GM23338 (cell line): ENCODE data around the gene NACAD. TPM values are rescaled to one million over a fixed set of nuclear protein-coding genes. Genes with fewer than 3 reads are reported as not detected.

Experiments
- ATAC-seq: fragments of 200-7000 bp; cut with Tn5 transposase; 3 replicates; pipeline ENCODE4 v1.9.1; 2020
- DNase-seq: peaks from one replicate; pipeline ENCODE4 v3.0.0-alpha.2; 2015; ENCODE audit warnings: low spot score
- H2AFZ ChIP-seq: fragments of 200-600 bp; sonication (generic); 2 replicates; pipeline ENCODE4 v1.8.0; 2016; ENCODE audit warnings: antibody characterized with exemption, mild to moderate bottlenecking, moderate library complexity
- H3F3A ChIP-seq: fragments of 200-600 bp; sonication (generic); replicated peaks from 2 replicates; pipeline ENCODE4 v1.8.0; 2017; ENCODE audit warnings: antibody characterized with exemption, mixed run types, low read depth
- H3K27ac ChIP-seq: fragments of 200-600 bp; sonication (generic); 2 replicates; pipeline ENCODE4 v1.6.1; 2016; ENCODE audit warnings: low read depth
- H3K27me3 ChIP-seq: fragments of 200-600 bp; sonication (generic); 2 replicates; pipeline ENCODE4 v1.8.0; 2016; ENCODE audit warnings: mild to moderate bottlenecking, mixed run types, moderate library complexity; ENCODE audit not compliant: insufficient read depth
- H3K36me3 ChIP-seq: fragments of 200-600 bp; sonication (generic); 2 replicates; pipeline ENCODE4 v1.8.0; 2016; ENCODE audit warnings: mild to moderate bottlenecking; ENCODE audit not compliant: insufficient read depth
- H3K4me1 ChIP-seq: fragments of 200-600 bp; sonication (generic); 2 replicates; pipeline ENCODE4 v1.8.0; 2016; ENCODE audit warnings: mild to moderate bottlenecking, moderate library complexity; ENCODE audit not compliant: insufficient read depth
- H3K4me2 ChIP-seq: fragments of 200-600 bp; sonication (generic); 2 replicates; pipeline ENCODE4 v1.7.1; 2017; ENCODE audit warnings: mixed run types
- H3K4me3 ChIP-seq: fragments of 200-600 bp; sonication (generic); 2 replicates; pipeline ENCODE4 v1.6.1; 2016; ENCODE audit warnings: mixed run types
- H3K79me2 ChIP-seq: fragments of 200-600 bp; sonication (generic); replicated peaks from 2 replicates; pipeline ENCODE4 v1.8.0; 2017; ENCODE audit warnings: mild to moderate bottlenecking; ENCODE audit not compliant: insufficient read depth
- H3K9me2 ChIP-seq: fragments of 200-600 bp; sonication (generic); 2 replicates; pipeline ENCODE4 v1.8.0; 2017; ENCODE audit not compliant: insufficient read depth
- H4K20me1 ChIP-seq: fragments of 200-600 bp; sonication (generic); replicated peaks from 2 replicates; pipeline ENCODE4 v1.8.0; 2017; ENCODE audit warnings: mild to moderate bottlenecking; ENCODE audit not compliant: insufficient read depth
- H3K27ac Mint-ChIP-seq: 2 replicates; pipeline ENCODE4 v1.8.0; 2020; ENCODE audit warnings: inconsistent platforms, mild to moderate bottlenecking, moderate library complexity, mixed read lengths
- H3K27me3 Mint-ChIP-seq: 3 replicates; pipeline ENCODE4 v1.8.0; 2022; ENCODE audit warnings: low read depth, mild to moderate bottlenecking, moderate library complexity, mixed read lengths, inconsistent platforms; ENCODE audit not compliant: insufficient read depth, poor library complexity
- H3K36me3 Mint-ChIP-seq: 3 replicates; pipeline ENCODE4 v1.8.0; 2021; ENCODE audit warnings: low read depth, mild to moderate bottlenecking, inconsistent platforms, moderate library complexity, mixed read lengths
- H3K4me1 Mint-ChIP-seq: 3 replicates; pipeline ENCODE4 v1.8.0; 2020; ENCODE audit warnings: mild to moderate bottlenecking, inconsistent platforms, mixed read lengths
- H3K4me3 Mint-ChIP-seq: 3 replicates; pipeline ENCODE4 v1.8.0; 2021; ENCODE audit warnings: moderate library complexity, mild to moderate bottlenecking, inconsistent platforms, mixed read lengths
- H3K9me3 Mint-ChIP-seq: 3 replicates; pipeline ENCODE4 v1.8.0; 2020; ENCODE audit warnings: moderate library complexity, mild to moderate bottlenecking, inconsistent platforms, mixed read lengths
- CTCF ChIP-seq, 2 experiments: fragments of 200-600 bp in 1 of 2; sonication (generic) in 1 of 2; conservative IDR thresholded peaks; 2 replicates each; pipeline versions ENCODE4 v1.5.1 to v1.6.1; 2016 to 2017; ENCODE audit warnings: antibody characterized with exemption in 2 of 2, low read depth in 2 of 2, mild to moderate bottlenecking in 2 of 2, moderate library complexity in 1 of 2
- ETS1 ChIP-seq: IDR thresholded peaks from 2 replicates; pipeline ENCODE4 v1.6.1; 2016; ENCODE audit warnings: antibody characterized with exemption
- EZH2 ChIP-seq: fragments of 200-600 bp; sonication (generic); IDR thresholded peaks from one replicate; pipeline ENCODE4 v1.8.0; 2017; ENCODE audit warnings: antibody characterized with exemption, mild to moderate bottlenecking, low read depth; ENCODE audit not compliant: unreplicated experiment
- EZH2phosphoT487 ChIP-seq: fragments of 200-600 bp; sonication (generic); IDR thresholded peaks from one replicate; pipeline ENCODE4 v1.8.1; 2018; ENCODE audit warnings: antibody characterized with exemption; ENCODE audit not compliant: unreplicated experiment
- JUNB ChIP-seq: IDR thresholded peaks from one replicate; pipeline ENCODE4 v1.6.1; 2016; ENCODE audit warnings: antibody characterized with exemption; ENCODE audit not compliant: unreplicated experiment
- POLR2AphosphoS5 ChIP-seq: IDR thresholded peaks from 2 replicates; pipeline ENCODE4 v1.6.1; 2016; ENCODE audit warnings: antibody characterized with exemption, low read depth
- REST ChIP-seq: IDR thresholded peaks from one replicate; pipeline ENCODE4 v1.6.1; 2018; ENCODE audit warnings: antibody characterized with exemption; ENCODE audit not compliant: unreplicated experiment
- STAT1 ChIP-seq: IDR thresholded peaks from one replicate; pipeline ENCODE4 v1.6.1; 2016; ENCODE audit warnings: antibody characterized with exemption; ENCODE audit not compliant: unreplicated experiment
- ZNF114 ChIP-seq: fragments of 250-450 bp; sonication (Bioruptor Pico); IDR thresholded peaks from 2 replicates; pipeline ENCODE4 v1.5.0; 2020; ENCODE audit warnings: mild to moderate bottlenecking, moderate library complexity
- polyA plus RNA-seq: library from polyadenylated mRNA; unstranded; fragments of >200 nt; fragmentation: Nextera tagmentation; extraction: Ambion mirVana; gene quantifications from 2 replicates; pipeline ENCODE4 v1.2.1, GENCODE V29; 2016
- total RNA-seq: library from RNA; depleted of rRNA; stranded (reverse); fragments of >200 nt; shearing (Covaris generic); gene quantifications from 2 replicates; pipeline ENCODE4 v1.2.3, GENCODE V29; 2014

Gene NACAD
- total and polyA plus RNA-seq, 2 experiments from 2014 or later: 6.1 to 11.2 TPM

GRCh38 chr7:45064047-45064725, 24.6 kb downstream of the NACAD start:
- no peak for TF ChIP-seq EZH2
- TF ChIP-seq STAT1: no peak
- TF ChIP-seq REST: no peak
- TF ChIP-seq ETS1: no peak
- H3K4me2 ChIP-seq: no peak overlapping the region
- H3K9me2 ChIP-seq: no peaks in the 10 kb centered on the region
- no peaks in the 10 kb centered on the region for H3K4me1 ChIP-seq
- H3K4me3 Mint-ChIP-seq: no peak overlapping the region
- no peak overlapping the region for H3K27ac ChIP-seq
- peaks cover 13% of the 10 kb centered on the region; the same call in 1 of the 2 replicates for H3K79me2 ChIP-seq
- no peaks in the 10 kb centered on the region for H3K27me3 ChIP-seq
- H3K4me1 Mint-ChIP-seq: no peaks in the 10 kb centered on the region
- no peaks in the 10 kb centered on the region for H3K36me3 ChIP-seq
- peaks cover 8% of the 10 kb centered on the region; the same call in 2 of the 3 replicates for H3K36me3 Mint-ChIP-seq
- H2AFZ ChIP-seq: no peak overlapping the region
- no peaks in the 10 kb centered on the region for H3F3A ChIP-seq
- H3K4me3 ChIP-seq: no peak overlapping the region
- DNase-seq (no peak), ATAC-seq (no peak)
- H3K9me3 Mint-ChIP-seq: no peaks in the 10 kb centered on the region
- H4K20me1 ChIP-seq: no peaks in the 10 kb centered on the region; the same call in none of the 2 replicates
- H3K27me3 Mint-ChIP-seq: peaks cover 2% of the 10 kb centered on the region
- no peak overlapping the region for H3K27ac Mint-ChIP-seq

- Mint-ChIP-seq H3K36me3 (peaks cover 8% of the 10 kb centered on the region; the same call in 1 of the 3 replicates), H3K4me3 (no peak overlapping the region), H3K4me1 (no peaks in the 10 kb centered on the region), H3K27ac (no peak overlapping the region), H3K9me3 (no peaks in the 10 kb centered on the region), H3K27me3 (peaks cover 2% of the 10 kb centered on the region)
- H3K9me2 ChIP-seq: no peaks in the 10 kb centered on the region
- no peak for DNase-seq
- no peak overlapping the region for H3K27ac ChIP-seq
- H3K4me3 ChIP-seq: no peak overlapping the region
- H3K36me3 ChIP-seq: no peaks in the 10 kb centered on the region
- no peaks in the 10 kb centered on the region; the same call in none of the 2 replicates for H4K20me1 ChIP-seq
- H3K4me1 ChIP-seq: no peaks in the 10 kb centered on the region
- H3K27me3 ChIP-seq: no peaks in the 10 kb centered on the region
- H2AFZ ChIP-seq: no peak overlapping the region
- no peaks in the 10 kb centered on the region for H3F3A ChIP-seq
- H3K79me2 ChIP-seq: peaks cover 13% of the 10 kb centered on the region; the same call in 1 of the 2 replicates
- no peak for ATAC-seq
- H3K4me2 ChIP-seq: no peak overlapping the region
- TF ChIP-seq ZNF114 (no peak), EZH2phosphoT487 (no peak), EZH2 (no peak), JUNB (no peak), POLR2AphosphoS5 (no peak), CTCF (conservative IDR thresholded peaks at IDR 0.05; ENCODE audit: low read depth in 2 of 2) (no peak), REST (no peak), STAT1 (no peak), ETS1 (no peak)
Observed at GRCh38 chr7:45061806-45062425, 26.9 kb downstream of the NACAD start.
